ENCODE results near the gene METTL13. TPM values are rescaled to one million over a fixed set of nuclear protein-coding genes. Genes with fewer than 3 reads are reported as not detected.

METTL13 gene
- total RNA-seq, 1 experiment from 2014 or later: 41.9 TPM

- ATAC-seq (peak; percentile 98), DNase-seq (ENCODE audit: low read depth, low spot score) (peak; percentile 43)
- Histone ChIP-seq H3K27ac (ENCODE audit: low read length) (peak within 1 kb of the TSS; percentile 85), H3K36me3 (ENCODE audit: control insufficient read depth, insufficient read depth, low read length) (no peaks in the 10 kb centered on the region; the same call in 1 of the 2 replicates), H3K4me1 (ENCODE audit: control insufficient read depth, insufficient read depth, low read length) (peaks cover 17% of the 10 kb centered on the region), H3K4me3 (ENCODE audit: low read depth in 2 of 2, low read length in 2 of 2) (peak within 1 kb of the TSS; percentile 91 to 96), H3K27me3 (ENCODE audit: control insufficient read depth, insufficient read depth, low read length) (no peaks in the 10 kb centered on the region), H3K9me3 (ENCODE audit: control insufficient read depth, insufficient read depth, low read depth, low read length) (no peaks in the 10 kb centered on the region)
- in situ Hi-C loops (cut with HindIII; ENCODE audit: low pct_unique_long_range_greater_than_20kb, low sequenced_read_pairs) (no loop called here), intact Hi-C loops (cut with micrococcal nuclease; ENCODE audit: unreplicated experiment) (no loop called here)
- ChIA-PET POLR2A (interaction anchor here (0.6 to 1.1 kb wide), 2 partner anchors 84 to 94 kb away, joined by 6 to 7 read pairs; no protein-coding TSS in a partner anchor), CTCF (interaction anchor here (0.7 kb wide), 1 partner anchor 8 kb away, joined by 4 read pairs; no protein-coding TSS in a partner anchor)
- no peak; the same call in 1 of the 2 replicates for TF ChIP-seq SIN3A (IDR thresholded peaks at IDR 0.05; ENCODE audit: borderline replicate concordance, insufficient read depth, low read depth, low read length)
- peak; percentile 92 for TF ChIP-seq POLR2AphosphoS5 (IDR thresholded peaks at IDR 0.05; ENCODE audit: low read depth, low read length)
- 0 out of 2 replicates have a peak, but pooled peaks have one; percentile 23 for TF ChIP-seq TCF7L2 (IDR thresholded peaks at IDR 0.05; ENCODE audit: low read depth, low read length)
- BruUV-seq (replicated peaks): no TSS peak
Observed at GRCh38 chr1:171741872-171742576, 39.4 kb upstream of the METTL13 start, which contains the start of gene VAMP4. Gene VAMP4 (minus strand): TSS chr1:171742065. CDS start chr1:171738414, 3,651 bp downstream.

- peak overlapping the region; percentile 91 to 96 for H3K4me3 ChIP-seq (ENCODE audit: low read depth in 2 of 2, low read length in 2 of 2)
- in situ Hi-C loops (cut with HindIII; ENCODE audit: low pct_unique_long_range_greater_than_20kb, low sequenced_read_pairs): no loop called here
- intact Hi-C loops (cut with micrococcal nuclease; ENCODE audit: unreplicated experiment): no loop called here
- ChIA-PET POLR2A (interaction anchor here (0.6 to 1.1 kb wide), 4 partner anchors 8 to 95 kb away, joined by 3 to 7 read pairs (median 6); no protein-coding TSS in a partner anchor), CTCF (interaction anchor here (0.7 kb wide), 1 partner anchor 8 kb away, joined by 4 read pairs; no protein-coding TSS in a partner anchor)
- peaks cover 17% of the 10 kb centered on the region for H3K4me1 ChIP-seq (ENCODE audit: control insufficient read depth, insufficient read depth, low read length)
- no peak for TF ChIP-seq POLR2AphosphoS5 (IDR thresholded peaks at IDR 0.05; ENCODE audit: low read depth, low read length)
- TF ChIP-seq TCF7L2 (IDR thresholded peaks at IDR 0.05; ENCODE audit: low read depth, low read length): no peak
- TF ChIP-seq, protein P1, sequence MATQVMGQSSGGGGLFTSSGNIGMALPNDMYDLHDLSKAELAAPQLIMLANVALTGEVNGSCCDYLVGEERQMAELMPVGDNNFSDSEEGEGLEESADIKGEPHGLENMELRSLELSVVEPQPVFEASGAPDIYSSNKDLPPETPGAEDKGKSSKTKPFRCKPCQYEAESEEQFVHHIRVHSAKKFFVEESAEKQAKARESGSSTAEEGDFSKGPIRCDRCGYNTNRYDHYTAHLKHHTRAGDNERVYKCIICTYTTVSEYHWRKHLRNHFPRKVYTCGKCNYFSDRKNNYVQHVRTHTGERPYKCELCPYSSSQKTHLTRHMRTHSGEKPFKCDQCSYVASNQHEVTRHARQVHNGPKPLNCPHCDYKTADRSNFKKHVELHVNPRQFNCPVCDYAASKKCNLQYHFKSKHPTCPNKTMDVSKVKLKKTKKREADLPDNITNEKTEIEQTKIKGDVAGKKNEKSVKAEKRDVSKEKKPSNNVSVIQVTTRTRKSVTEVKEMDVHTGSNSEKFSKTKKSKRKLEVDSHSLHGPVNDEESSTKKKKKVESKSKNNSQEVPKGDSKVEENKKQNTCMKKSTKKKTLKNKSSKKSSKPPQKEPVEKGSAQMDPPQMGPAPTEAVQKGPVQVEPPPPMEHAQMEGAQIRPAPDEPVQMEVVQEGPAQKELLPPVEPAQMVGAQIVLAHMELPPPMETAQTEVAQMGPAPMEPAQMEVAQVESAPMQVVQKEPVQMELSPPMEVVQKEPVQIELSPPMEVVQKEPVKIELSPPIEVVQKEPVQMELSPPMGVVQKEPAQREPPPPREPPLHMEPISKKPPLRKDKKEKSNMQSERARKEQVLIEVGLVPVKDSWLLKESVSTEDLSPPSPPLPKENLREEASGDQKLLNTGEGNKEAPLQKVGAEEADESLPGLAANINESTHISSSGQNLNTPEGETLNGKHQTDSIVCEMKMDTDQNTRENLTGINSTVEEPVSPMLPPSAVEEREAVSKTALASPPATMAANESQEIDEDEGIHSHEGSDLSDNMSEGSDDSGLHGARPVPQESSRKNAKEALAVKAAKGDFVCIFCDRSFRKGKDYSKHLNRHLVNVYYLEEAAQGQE (IDR thresholded peaks at IDR 0.05; ENCODE audit: insufficient read depth in 1 of 2, low read depth in 2 of 2, low read length in 1 of 2): no peak
- TF ChIP-seq SIN3A (IDR thresholded peaks at IDR 0.05; ENCODE audit: borderline replicate concordance, insufficient read depth, low read depth, low read length): no peak
- TF ChIP-seq CTCF (IDR thresholded peaks at IDR 0.05): no peak
- ATAC-seq: peak; percentile 69
- H3K36me3 ChIP-seq (ENCODE audit: control insufficient read depth, insufficient read depth, low read length): no peaks in the 10 kb centered on the region; the same call in 1 of the 2 replicates
- H3K27me3 ChIP-seq (ENCODE audit: control insufficient read depth, insufficient read depth, low read length): no peaks in the 10 kb centered on the region
- no peak for DNase-seq (ENCODE audit: low read depth, low spot score)
- H3K27ac ChIP-seq (ENCODE audit: low read length): peak overlapping the region; percentile 85
- TSS peak; percentile 95 for BruUV-seq (replicated peaks)
- H3K9me3 ChIP-seq (ENCODE audit: control insufficient read depth, insufficient read depth, low read depth, low read length): no peaks in the 10 kb centered on the region
Observed at GRCh38 chr1:171742577-171742922, 38.9 kb upstream of the METTL13 start.

Measured in Panc1 (cell line).